Neural cell (in vitro differentiated cells): ENCODE measurements around the gene SUGCT. TPM values are rescaled to one million over a fixed set of nuclear protein-coding genes. Genes with fewer than 3 reads are reported as not detected.

Experiments
- H2AFZ ChIP-seq: fragments of 200-600, 300-800 bp; sonication (generic), shearing (Covaris generic); 2 replicates; pipeline ENCODE4 v1.6.0; 2014; ENCODE audit warnings: low read depth, mild to moderate bottlenecking, antibody characterized with exemption, low read length, moderate library complexity
- H3F3A ChIP-seq: fragments of 200-600 bp; shearing (Covaris generic); 2 replicates; pipeline ENCODE4 v1.6.1; 2016; ENCODE audit warnings: mild to moderate bottlenecking, moderate library complexity, mixed read lengths, antibody characterized with exemption, low read length; ENCODE audit not compliant: insufficient read depth, poor library complexity, severe bottlenecking
- H3K27ac ChIP-seq: fragments of 200-600, 300-800 bp; sonication (generic), shearing (Covaris generic); 2 replicates; pipeline ENCODE4 v1.5.1; 2014; ENCODE audit warnings: mild to moderate bottlenecking, low read length, moderate library complexity
- H3K27me3 ChIP-seq: fragments of 300-800, 200-600 bp; sonication (generic), shearing (Covaris generic); 2 replicates; pipeline ENCODE4 v1.6.0; 2014; ENCODE audit warnings: mild to moderate bottlenecking, low read depth, low read length, moderate library complexity; ENCODE audit not compliant: insufficient read depth
- H3K36me3 ChIP-seq: fragments of 300-800, 200-600 bp; sonication (generic), shearing (Covaris generic); 2 replicates; pipeline ENCODE4 v1.5.1; 2014; ENCODE audit warnings: mild to moderate bottlenecking, antibody characterized with exemption, low read length, moderate library complexity; ENCODE audit not compliant: insufficient read depth
- H3K4me2 ChIP-seq: fragments of 300-800, 200-600 bp; sonication (generic), shearing (Covaris generic); 2 replicates; pipeline ENCODE4 v1.6.0; 2014; ENCODE audit warnings: mild to moderate bottlenecking, low read length
- H3K4me3 ChIP-seq: fragments of 300-800, 200-600 bp; sonication (generic), shearing (Covaris generic); 2 replicates; pipeline ENCODE4 v1.5.1; 2014; ENCODE audit warnings: mild to moderate bottlenecking, low read length, moderate library complexity
- H3K79me2 ChIP-seq: fragments of 200-600 bp; shearing (Covaris generic); replicated peaks from 2 replicates; pipeline ENCODE4 v1.6.0; 2014; ENCODE audit warnings: mild to moderate bottlenecking, low read length, moderate library complexity; ENCODE audit not compliant: insufficient read depth
- H3K9ac ChIP-seq: fragments of 300-800, 200-600 bp; sonication (generic), shearing (Covaris generic); 2 replicates; pipeline ENCODE4 v1.6.1; 2016; ENCODE audit warnings: mild to moderate bottlenecking, low read length, mixed read lengths
- H3K9me2 ChIP-seq: fragments of 200-600 bp; shearing (Covaris generic); 2 replicates; pipeline ENCODE4 v1.6.1; 2016; ENCODE audit warnings: mild to moderate bottlenecking, low read length, mixed read lengths; ENCODE audit not compliant: insufficient read depth
- H3K9me3 ChIP-seq: fragments of 200-600, 300-800 bp; sonication (generic), shearing (Covaris generic); 2 replicates; pipeline ENCODE4 v1.6.1; 2016; ENCODE audit warnings: mild to moderate bottlenecking, mixed run types, low read length, moderate library complexity, mixed read lengths
- H4K20me1 ChIP-seq: fragments of 200-600 bp; shearing (Covaris generic); 2 replicates; pipeline ENCODE4 v1.6.1; 2016; ENCODE audit warnings: mild to moderate bottlenecking, mixed run types; ENCODE audit not compliant: insufficient read depth
- CTCF ChIP-seq: fragments of 450-650 bp; IDR thresholded peaks from 2 replicates; pipeline ENCODE4 v1.5.1; 2014; ENCODE audit warnings: antibody characterized with exemption, mild to moderate bottlenecking, moderate library complexity; ENCODE audit not compliant: poor library complexity, severe bottlenecking
- EP300 ChIP-seq: fragments of 450-650 bp; conservative IDR thresholded peaks from 2 replicates; pipeline ENCODE4 v1.6.1; 2014; ENCODE audit warnings: antibody characterized with exemption, mild to moderate bottlenecking, moderate library complexity; ENCODE audit not compliant: poor library complexity, severe bottlenecking
- MXI1 ChIP-seq: fragments of 450-650 bp; conservative IDR thresholded peaks from 2 replicates; pipeline ENCODE4 v1.6.1; 2014; ENCODE audit warnings: antibody characterized with exemption, mild to moderate bottlenecking; ENCODE audit not compliant: poor library complexity, severe bottlenecking
- POLR2AphosphoS5 ChIP-seq: IDR thresholded peaks from 2 replicates; pipeline ENCODE4 v1.6.1; 2012
- RAD21 ChIP-seq: fragments of 450-650 bp; conservative IDR thresholded peaks from 2 replicates; pipeline ENCODE4 v1.6.1; 2014; ENCODE audit warnings: antibody characterized with exemption, mild to moderate bottlenecking, moderate library complexity
- SMC3 ChIP-seq: fragments of 450-650 bp; conservative IDR thresholded peaks from 2 replicates; pipeline ENCODE4 v1.6.1; 2014; ENCODE audit warnings: antibody characterized with exemption, mild to moderate bottlenecking, moderate library complexity; ENCODE audit not compliant: poor library complexity
- TAF1 ChIP-seq: IDR thresholded peaks from 2 replicates; pipeline ENCODE4 v1.6.1; 2012; ENCODE audit warnings: low read depth
- polyA plus RNA-seq: library from polyadenylated mRNA; depleted of rRNA; stranded (reverse); fragments of >200 nt; gene quantifications from 2 replicates; pipeline ENCODE4 v1.2.3, GENCODE V29; 2014
- TF ChIP-seq, protein P1 (sequence below): IDR thresholded peaks from 2 replicates; pipeline ENCODE4 v1.6.1; 2012; ENCODE audit warnings: borderline replicate concordance

Gene SUGCT
- polyA plus RNA-seq, 1 donor from 2014 or later, result not detected

GRCh38 chr7:40798613-40799012, 663.8 kb downstream of the SUGCT start:
- Histone ChIP-seq H3K27me3 (no peaks in the 10 kb centered on the region), H4K20me1 (no peaks in the 10 kb centered on the region), H3K4me2 (no peak overlapping the region), H3K27ac (no peak overlapping the region), H2AFZ (no peak overlapping the region), H3F3A (no peaks in the 10 kb centered on the region), H3K9me2 (no peaks in the 10 kb centered on the region), H3K4me3 (no peak overlapping the region), H3K36me3 (no peaks in the 10 kb centered on the region), H3K9me3 (no peaks in the 10 kb centered on the region), H3K9ac (no peak overlapping the region), H3K79me2 (no peaks in the 10 kb centered on the region)
- TF ChIP-seq, protein P1, sequence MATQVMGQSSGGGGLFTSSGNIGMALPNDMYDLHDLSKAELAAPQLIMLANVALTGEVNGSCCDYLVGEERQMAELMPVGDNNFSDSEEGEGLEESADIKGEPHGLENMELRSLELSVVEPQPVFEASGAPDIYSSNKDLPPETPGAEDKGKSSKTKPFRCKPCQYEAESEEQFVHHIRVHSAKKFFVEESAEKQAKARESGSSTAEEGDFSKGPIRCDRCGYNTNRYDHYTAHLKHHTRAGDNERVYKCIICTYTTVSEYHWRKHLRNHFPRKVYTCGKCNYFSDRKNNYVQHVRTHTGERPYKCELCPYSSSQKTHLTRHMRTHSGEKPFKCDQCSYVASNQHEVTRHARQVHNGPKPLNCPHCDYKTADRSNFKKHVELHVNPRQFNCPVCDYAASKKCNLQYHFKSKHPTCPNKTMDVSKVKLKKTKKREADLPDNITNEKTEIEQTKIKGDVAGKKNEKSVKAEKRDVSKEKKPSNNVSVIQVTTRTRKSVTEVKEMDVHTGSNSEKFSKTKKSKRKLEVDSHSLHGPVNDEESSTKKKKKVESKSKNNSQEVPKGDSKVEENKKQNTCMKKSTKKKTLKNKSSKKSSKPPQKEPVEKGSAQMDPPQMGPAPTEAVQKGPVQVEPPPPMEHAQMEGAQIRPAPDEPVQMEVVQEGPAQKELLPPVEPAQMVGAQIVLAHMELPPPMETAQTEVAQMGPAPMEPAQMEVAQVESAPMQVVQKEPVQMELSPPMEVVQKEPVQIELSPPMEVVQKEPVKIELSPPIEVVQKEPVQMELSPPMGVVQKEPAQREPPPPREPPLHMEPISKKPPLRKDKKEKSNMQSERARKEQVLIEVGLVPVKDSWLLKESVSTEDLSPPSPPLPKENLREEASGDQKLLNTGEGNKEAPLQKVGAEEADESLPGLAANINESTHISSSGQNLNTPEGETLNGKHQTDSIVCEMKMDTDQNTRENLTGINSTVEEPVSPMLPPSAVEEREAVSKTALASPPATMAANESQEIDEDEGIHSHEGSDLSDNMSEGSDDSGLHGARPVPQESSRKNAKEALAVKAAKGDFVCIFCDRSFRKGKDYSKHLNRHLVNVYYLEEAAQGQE, result no peak
- TF ChIP-seq RAD21 (no peak), TAF1 (no peak)

DNA sequence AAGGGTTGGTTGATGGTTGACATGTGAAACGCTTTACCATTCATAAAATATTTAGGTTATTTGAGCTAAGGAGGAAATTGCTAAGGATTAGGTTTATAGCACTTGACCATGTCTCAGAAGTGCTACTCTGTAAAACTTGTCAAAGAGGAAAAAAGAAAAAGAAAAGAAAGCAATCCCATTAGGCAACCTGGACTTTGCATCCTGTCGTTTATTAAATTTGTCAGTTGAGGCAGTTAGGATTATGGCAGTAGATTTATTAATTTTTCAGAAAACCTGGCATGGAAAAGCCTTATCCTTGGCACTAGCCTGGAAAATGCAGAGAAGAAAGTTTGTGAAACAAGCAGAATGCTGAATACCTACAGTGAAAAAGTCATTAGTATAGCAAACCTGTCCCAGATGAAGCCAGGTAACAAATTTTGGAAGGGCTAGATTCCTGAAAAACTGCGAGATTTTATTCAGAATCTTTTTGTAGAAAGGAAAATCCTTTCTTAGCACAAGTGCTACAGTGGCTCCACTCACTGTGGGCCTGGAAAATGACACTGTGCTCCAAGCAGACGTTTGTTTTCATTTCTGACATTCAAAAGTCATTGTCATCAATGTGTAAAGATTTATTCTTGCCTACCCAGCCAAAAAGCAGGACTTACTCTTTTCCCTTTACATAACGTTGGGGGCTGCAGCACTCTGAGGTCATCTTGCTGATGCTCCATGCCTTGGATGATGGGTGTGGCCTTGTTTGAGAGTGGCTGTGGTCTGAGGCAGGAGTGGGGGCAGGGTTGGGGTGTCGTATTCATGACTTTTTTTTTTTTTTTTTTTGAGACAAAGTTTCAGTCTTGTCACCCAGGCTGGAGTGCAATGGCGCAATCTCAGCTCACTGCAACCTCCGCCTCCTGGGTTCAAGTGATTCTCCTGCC, 664.9 kb downstream of the SUGCT start:
- H2AFZ ChIP-seq, result no peak overlapping the region
- H3K27me3 ChIP-seq, result no peaks in the 10 kb centered on the region
- no peaks in the 10 kb centered on the region for H3K36me3 ChIP-seq
- H3K4me2 ChIP-seq, result no peak overlapping the region
- no peaks in the 10 kb centered on the region for H4K20me1 ChIP-seq
- H3K4me3 ChIP-seq, result no peak overlapping the region
- H3F3A ChIP-seq, result no peaks in the 10 kb centered on the region
- no peaks in the 10 kb centered on the region for H3K79me2 ChIP-seq
- no peaks in the 10 kb centered on the region for H3K9me2 ChIP-seq
- TF ChIP-seq MXI1, result no peak
- TF ChIP-seq SMC3, result no peak
- TF ChIP-seq POLR2AphosphoS5, result no peak
- H3K9me3 ChIP-seq, result no peaks in the 10 kb centered on the region
- no peak overlapping the region for H3K9ac ChIP-seq
- H3K27ac ChIP-seq, result no peak overlapping the region

DNA sequence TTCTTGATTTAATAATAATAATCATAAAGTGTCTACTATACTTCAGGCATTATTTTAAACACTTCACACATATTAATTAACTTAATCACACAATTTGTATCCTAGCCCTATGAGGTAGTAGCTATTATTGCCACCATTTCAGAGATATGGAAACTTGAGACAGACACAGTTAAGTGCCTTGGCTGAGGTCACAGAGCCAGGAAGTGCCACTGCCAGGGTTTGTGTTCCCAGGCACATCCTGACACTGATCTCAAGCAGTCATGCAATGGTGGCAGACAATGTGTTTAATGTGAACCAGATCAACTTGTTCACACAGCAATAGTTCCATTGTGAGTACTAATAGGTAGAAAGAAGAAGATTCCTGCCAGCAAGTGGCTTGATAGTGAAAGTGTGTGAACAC, 666.0 kb downstream of the SUGCT start:
- no peak overlapping the region for H3K4me2 ChIP-seq
- no peaks in the 10 kb centered on the region for H3K36me3 ChIP-seq
- H3K27me3 ChIP-seq, result no peaks in the 10 kb centered on the region
- H3K9me3 ChIP-seq, result no peaks in the 10 kb centered on the region
- no peak for TF ChIP-seq MXI1
- TF ChIP-seq EP300, result no peak
- no peak for TF ChIP-seq CTCF
- TF ChIP-seq TAF1, result no peak
- no peak for TF ChIP-seq SMC3
- TF ChIP-seq, protein P1, result no peak
- no peak for TF ChIP-seq RAD21
- no peaks in the 10 kb centered on the region for H3F3A ChIP-seq
- H3K9me2 ChIP-seq, result no peaks in the 10 kb centered on the region
- H3K27ac ChIP-seq, result no peak overlapping the region
- H3K4me3 ChIP-seq, result no peak overlapping the region
- no peaks in the 10 kb centered on the region for H4K20me1 ChIP-seq
- H3K9ac ChIP-seq, result no peak overlapping the region
- no peaks in the 10 kb centered on the region for H3K79me2 ChIP-seq
- H2AFZ ChIP-seq, result no peak overlapping the region
